GM19452 (cell line): ENCODE data around the gene CFB.
A peak's percentile ranks its signal among the peaks of the same experiment; 100 is the strongest.

Experiments
- ATAC-seq: cut with Tn5 transposase; IDR thresholded peaks from one replicate; pipeline ENCODE4 v1.9.1; 2021; ENCODE audit not compliant: unreplicated experiment

Gene CFB

DNA sequence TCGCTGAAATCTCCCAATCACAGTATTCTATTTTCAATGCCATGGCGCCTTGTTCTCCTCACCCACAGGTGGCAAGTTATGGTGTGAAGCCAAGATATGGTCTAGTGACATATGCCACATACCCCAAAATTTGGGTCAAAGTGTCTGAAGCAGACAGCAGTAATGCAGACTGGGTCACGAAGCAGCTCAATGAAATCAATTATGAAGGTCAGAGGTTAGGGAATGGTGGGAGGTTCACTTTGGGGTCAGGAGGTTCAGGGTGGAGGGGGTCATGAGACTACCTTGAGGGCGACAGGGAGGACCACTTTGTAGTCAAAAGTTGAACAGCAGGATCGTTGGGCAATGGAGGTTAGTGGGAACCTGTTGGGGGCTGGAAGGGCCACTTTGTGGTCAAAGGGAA, 2.4 kb downstream of the CFB start:
- no peak for ATAC-seq

DNA sequence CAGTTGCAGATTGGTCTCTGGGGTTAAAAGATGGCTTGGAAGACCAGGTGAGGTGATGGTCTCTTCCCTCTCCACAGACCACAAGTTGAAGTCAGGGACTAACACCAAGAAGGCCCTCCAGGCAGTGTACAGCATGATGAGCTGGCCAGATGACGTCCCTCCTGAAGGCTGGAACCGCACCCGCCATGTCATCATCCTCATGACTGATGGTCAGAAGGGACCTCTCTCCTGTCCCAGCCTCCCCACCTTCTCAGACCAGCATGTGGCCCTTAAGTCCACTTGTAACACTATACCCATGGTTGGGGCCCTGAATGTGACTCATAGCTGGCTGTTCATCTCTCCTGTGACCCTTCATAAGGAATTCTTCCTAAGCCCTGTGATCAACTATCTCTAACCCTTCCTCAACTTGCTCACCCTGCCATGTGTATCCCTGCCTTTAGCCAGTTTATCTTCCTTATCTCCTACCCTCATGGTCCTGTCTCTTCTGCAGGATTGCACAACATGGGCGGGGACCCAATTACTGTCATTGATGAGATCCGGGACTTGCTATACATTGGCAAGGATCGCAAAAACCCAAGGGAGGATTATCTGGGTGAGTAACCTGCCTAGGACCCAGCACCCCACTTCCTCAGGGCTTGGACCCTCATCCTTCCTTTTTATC, 3.0 kb downstream of the CFB start:
- no peak for ATAC-seq

DNA sequence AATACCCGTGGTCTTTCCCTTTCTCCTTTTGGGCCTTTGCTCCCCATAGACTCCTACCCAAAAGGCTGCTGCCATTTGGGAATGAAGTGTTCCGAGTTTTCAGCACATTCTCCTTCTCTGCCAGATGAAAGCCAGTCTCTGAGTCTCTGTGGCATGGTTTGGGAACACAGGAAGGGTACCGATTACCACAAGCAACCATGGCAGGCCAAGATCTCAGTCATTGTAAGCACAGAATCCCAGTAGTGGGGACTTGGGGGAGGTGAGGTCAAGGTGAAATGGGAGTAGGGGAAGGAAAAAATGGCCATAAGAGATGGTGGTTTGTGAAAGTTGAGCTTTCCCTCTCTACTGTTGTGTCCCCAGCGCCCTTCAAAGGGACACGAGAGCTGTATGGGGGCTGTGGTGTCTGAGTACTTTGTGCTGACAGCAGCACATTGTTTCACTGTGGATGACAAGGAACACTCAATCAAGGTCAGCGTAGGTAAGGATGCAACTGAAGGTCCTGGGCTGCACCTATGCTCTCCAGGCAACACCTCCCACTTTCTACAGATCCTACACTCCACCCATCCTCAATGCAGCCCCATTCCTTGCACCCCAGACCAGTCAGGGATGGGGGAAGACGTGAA, 4.1 kb downstream of the CFB start:
- ATAC-seq, result no peak

DNA sequence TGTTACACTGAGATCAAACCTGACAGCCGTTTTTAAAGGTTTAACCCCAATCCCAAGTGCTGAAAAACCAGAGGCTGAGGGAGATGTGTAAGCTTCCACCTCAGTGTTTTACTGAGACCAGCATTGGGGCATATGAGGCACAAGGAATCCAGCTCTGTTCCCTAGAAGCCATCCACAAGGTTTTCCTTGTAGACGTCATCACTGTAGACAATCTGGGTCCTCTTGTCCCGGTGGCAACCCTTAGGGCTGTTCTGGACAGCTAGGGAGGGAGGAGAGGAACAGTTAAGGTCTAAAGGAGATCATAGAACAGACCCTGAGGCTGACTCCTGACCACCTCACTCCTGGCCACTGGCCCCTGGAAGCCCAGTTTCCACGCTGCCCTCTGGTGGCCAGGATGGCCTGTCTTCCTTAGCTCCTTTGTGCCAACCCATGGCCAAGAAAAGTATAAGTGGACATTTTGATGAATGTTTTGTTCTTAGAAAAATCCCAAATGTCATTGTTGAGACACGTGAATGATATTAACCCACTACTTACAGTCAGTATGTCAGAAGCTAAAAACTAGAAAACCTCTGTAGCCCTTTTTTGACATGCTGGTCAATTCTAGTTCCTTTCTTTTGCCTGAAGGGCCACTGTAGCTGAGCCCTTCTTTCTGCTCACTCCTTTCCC, 6.4 kb downstream of the CFB start:
- ATAC-seq, result no peak

DNA sequence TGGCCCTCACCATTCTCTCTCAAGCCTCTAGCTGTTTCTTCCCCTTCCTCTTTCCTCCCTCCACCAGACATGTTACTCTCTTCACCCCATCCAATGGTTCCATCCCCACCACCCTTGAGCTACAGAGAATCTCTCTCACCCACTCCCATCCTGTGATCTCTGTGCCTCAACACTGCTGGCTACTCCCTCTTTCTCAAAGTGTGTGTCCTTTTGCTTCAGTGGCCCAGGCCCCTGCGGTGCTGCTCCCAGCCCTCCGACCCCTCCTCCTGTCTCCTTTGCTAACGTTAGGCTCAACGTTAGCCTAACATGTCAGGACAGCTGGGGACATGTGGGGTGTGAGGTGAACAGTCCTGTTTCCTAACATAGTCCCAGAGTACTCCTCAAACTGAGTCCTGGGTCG, 7.0 kb downstream of the CFB start:
- ATAC-seq, result no peak

DNA sequence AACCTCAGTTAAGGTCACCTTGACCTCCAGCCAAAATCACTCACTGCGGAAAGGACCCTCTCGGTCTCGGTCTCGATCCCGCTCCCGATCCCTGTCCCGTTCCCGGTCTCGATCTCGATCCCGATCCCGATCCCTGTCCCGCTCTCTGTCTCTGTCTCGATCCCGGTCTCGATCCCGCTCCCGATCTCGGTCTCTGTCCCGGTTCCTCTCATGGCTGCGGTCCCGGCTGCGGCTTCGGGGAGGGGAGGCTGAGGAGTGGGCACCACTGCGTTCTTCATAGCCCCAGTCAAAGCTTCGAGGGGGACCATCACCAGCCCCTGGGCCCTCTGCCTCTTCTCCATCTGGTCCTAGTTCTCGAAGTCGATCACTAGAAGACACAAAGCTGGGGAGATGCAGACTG, 8.6 kb downstream of the CFB start:
- no peak for ATAC-seq

DNA sequence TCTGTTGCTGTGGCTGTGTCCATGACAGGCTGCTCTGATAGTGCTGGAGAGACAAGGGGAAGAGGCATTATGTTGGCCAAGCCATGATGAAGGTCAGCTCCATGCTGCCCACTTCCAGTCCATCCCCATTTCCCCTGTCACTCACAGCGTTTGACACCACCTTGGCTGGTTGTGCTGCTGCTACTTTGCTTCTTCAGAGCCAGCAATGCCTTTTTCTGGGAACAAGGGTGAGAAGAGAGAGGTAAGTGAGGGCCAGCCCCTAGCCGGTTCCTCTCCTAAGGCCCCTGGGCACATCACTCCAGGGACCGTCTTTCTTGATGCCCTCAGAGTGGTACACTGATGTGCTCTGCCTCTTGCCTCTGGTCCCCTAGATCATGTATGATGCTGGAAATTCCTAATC, 10.9 kb downstream of the CFB start:
- no peak for ATAC-seq

DNA sequence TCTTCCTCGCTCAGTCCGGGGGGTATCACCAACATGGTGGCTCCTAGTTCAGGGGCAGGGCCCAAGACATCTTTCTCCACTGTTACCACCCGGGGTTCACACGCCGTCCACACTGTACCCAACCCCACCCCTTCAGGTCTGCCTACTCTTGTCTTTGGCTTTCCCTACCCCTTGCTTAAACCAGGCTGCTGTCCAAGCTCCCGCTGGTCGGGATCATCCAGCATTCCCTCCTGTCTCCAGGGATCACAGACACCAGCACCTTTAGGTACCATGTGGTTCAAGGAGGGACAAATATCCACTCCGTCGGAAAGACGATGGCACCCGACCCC, 12.5 kb downstream of the CFB start:
- peak; percentile 3 for ATAC-seq

DNA sequence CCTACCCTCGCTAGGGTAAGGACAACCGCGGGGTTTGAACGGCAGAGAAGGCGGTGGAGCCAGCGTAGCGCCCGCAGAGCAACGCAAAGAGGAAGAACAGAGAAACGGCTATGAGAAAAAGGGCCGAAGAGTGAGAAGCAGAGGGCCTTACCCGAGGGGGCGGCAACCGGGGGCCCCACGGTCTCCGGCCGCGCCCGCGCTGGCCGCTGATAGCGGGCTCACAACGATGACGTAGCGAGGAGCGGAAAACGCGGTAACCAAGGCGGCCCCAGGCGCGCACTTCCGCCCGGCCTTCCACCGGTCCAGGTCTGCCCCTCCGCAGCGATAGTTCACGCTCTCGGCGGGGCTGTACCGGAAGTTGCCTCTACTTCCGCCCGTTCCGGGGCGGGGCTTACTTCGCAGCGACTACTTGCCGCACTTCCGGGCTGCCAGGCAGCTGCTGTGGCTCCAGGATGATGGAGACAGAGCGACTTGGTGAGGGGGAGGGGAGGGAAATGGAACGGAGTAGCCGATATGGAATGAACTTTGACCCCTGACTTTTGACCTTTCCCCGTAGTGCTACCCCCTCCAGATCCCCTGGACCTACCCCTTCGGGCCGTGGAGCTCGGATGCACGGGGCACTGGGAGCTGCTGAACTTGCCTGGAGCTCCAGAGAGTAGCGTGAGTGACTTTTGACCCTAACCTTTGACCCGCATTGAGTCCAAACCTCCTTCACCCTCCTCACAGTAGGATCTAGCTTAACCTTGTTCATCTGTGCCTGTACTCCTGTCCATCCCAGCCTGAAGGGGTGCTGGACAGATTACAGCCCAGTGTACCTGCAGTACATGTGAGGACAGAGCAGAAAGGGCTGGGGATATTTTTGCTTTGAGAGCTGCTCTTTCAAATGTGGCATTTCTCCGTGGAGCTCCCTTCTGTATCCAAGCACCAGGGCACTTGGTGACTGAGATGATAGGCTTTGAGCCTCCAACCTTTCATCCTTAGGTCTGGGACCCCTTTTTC, 13.1 kb downstream of the CFB start, which contains the start of the genes NELFE and SKIC2:
NELFE (minus strand) TSS at position 231 of the 999 bp plus-strand sequence. CDS start 525 bp downstream, outside the sequence.
SKIC2 (plus strand) TSS at position 435 of the 999 bp plus-strand sequence; CDS start at position 453, 18 bp downstream.
- peak; percentile 99 for ATAC-seq

DNA sequence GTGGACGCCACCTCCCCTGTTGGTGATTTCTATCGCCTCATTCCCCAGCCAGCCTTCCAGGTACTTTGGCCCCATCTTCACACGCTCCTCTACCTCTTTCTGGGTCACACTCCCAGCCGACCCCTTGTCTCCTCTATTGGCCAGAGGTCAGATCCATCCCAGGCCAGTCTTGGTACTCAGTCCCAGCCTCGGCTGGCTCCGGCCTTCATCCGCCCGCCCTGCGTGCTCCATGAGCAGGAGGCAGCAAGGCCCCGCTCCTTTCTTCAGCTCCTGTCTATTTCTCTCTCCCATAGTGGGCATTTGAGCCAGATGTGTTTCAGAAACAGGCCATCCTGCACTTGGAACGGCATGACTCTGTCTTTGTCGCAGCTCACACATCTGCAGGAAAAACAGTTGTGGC, 15.7 kb downstream of the CFB start:
- ATAC-seq, result no peak

DNA sequence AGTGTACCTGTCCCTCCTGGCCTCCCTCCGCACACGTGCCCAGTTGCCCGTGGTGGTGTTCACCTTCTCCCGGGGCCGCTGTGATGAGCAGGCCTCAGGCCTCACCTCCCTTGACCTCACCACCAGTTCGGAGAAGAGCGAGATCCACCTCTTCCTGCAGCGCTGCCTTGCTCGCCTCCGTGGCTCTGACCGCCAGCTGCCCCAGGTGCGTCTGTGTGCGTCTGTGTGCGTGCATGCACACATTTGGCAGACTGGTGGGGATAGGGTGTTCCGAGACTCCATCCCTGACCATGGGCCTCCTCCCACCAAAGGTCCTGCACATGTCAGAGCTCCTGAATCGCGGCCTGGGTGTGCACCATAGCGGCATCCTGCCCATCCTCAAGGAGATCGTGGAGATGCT, 18.0 kb downstream of the CFB start:
- no peak for ATAC-seq

DNA sequence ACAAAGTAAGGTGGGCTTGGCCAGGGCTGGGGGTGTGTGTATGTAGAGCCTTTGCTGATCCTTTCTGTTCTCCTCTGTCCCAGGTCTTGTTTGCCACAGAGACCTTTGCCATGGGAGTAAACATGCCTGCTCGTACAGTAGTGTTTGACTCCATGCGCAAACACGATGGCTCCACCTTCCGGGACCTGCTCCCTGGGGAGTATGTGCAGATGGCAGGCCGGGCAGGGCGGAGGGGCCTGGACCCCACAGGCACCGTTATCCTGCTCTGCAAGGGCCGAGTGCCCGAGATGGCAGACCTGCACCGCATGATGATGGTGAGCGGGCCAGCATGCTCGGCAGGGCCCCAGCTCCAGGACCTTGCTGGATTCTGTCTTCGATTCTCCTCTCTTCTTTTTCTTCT, 19.8 kb downstream of the CFB start:
- ATAC-seq, result no peak

DNA sequence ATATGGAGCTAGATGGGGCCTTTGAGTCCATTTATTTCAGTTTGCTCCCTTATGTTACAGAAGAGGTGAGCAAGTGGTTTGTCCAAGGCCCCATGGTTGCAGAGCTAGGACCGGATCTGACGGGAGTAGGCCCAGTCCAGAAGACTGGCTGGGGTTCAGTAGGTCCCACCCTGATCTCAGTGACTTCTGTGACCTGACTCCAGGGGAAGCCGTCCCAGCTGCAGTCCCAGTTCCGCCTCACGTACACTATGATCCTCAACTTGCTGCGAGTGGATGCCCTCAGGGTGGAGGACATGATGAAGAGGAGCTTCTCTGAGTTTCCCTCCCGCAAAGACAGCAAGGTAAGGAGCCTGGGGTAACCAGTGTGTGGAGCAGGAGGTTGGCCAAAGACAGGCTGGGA, 20.6 kb downstream of the CFB start:
- no peak for ATAC-seq

DNA sequence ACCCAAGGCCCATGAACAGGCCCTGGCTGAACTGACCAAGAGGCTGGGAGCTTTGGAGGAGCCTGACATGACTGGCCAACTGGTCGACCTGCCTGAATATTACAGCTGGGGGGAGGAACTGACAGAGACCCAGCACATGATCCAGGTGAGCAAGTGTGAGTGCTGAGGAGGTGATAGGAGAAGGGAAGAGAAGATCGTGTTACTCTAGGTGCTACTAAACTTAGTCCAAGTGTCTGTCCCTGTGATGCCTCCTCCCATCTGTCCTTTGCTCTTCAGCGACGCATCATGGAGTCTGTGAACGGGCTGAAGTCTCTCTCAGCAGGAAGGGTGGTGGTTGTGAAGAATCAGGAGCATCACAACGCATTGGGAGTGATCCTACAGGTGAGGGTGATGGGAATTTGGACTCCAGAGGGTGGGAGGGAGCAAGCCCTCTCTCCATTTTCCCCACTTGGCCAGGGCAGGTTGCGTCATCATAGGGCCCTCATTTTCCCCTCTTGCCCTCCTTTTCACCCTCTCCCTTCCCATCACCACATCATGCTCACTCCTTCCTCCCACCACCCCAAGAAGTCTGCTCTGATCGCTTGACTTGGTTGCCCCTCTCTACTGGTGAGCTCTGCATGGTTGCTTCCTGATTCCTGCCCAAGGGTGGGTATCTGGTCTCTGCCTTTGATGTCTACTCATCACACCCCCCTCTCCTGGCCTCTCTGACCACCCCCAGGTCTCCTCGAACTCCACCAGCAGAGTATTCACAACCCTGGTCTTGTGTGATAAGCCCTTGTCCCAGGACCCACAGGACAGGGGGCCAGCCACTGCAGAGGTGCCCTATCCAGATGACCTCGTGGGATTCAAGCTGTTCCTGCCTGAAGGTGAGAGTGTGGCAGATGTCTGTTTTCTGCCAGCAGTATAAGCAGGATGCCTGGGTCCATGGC, 21.4 kb downstream of the CFB start:
- ATAC-seq, result no peak

DNA sequence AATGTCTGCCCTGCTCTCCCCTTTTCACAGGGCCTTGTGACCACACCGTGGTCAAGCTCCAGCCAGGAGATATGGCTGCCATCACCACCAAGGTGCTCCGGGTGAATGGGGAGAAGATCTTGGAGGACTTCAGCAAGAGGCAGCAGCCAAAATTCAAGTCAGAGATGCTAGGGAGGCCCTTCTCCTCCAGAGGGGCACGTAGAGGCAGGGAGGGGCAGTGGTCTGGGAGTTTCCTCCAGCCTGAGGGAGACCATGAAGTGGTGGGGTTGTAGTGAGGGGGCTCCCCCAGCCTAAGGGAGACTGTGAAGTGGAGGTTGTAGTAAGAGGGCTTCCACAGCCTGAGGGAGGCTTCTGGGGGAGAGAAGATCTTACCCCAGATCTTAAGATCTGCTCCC, 22.0 kb downstream of the CFB start:
- no peak for ATAC-seq

DNA sequence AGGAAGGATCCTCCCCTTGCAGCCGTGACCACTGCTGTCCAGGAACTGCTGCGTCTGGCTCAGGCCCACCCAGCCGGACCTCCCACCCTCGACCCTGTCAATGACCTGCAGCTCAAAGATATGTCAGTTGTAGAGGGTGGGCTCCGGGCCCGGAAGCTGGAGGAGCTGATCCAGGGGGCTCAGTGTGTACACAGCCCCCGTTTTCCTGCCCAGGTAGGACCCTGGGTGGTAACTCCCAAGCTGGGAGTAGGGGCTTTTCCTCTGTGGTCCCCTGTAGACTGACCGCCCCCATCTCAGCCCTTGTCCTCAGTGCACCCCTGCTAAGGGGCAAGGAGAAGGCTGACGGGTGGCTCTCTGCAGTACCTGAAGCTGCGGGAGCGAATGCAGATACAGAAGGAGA, 22.4 kb downstream of the CFB start:
- ATAC-seq, result no peak

DNA sequence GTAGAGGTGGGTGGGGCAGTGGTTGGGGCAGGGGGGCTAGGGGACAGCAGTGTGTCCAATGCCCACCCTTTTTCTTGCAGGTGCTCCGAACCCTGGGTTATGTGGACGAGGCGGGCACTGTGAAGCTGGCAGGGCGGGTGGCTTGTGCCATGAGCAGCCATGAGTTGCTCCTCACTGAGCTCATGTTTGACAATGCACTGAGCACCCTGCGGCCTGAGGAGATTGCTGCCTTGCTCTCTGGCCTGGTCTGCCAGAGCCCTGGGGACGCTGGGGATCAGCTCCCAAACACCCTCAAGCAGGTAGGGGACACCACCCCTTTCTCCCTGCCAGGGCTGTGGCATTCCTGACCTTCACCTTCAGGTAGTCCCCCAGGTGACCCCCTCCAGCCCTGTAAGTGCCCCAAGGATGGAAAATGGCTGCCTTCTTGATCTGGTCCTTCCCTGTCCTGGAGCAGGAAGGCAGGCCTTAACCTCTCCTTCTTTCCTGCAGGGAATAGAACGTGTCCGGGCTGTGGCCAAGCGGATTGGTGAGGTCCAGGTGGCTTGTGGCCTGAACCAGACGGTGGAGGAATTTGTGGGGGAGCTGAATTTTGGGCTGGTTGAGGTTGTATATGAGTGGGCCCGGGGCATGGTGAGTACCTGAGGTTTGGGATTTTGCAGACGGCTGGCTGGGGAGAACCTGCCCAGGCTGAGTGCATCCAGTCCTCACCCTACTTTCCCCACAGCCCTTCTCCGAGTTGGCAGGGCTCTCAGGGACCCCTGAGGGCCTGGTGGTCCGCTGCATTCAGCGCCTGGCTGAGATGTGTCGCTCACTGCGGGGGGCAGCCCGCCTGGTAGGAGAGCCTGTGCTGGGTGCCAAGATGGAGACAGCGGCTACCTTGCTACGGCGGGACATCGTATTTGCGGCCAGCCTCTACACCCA, 23.2 kb downstream of the CFB start:
- no peak for ATAC-seq

DNA sequence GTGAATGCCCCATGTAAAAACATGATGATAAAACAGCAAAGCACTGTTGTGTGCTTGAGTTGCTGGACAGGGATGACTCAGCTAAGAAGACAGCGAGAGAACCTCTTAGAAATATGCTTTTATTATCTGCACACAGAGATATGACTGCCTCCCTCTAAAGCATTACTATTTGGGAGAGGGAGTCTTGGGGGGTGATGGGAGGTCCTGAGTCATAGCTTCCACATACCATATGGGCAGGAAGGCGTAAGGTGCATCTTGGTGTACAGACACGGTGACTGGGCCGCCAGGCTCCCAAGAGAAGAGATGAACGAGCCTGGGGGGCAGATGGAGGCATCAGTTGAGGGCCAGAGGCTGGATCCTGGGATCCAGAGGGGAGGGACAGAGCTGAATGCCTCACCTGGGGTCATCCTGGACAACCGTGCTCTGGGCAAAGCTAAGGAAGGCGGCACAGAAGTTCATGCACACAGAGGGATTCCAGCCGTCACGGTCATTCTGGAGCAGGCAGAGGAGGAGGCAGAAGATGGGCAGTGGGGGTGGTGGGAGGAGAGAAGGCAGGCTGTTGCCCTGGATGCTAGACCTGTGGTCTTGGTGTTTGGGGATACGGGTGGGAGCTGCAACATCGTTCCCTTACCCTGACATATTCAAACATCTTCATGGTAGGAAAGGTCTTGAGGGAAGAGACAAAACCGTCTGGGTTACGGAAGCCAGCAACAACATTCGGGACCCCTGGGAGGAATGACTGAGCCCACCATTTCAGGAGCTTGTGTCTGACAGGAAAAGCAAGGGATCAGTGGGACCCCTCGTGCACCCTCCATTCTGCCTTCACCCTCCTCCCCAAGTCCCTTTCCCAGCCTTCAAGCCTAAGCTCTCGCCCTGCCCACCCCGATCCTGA, 24.1 kb downstream of the CFB start:
- no peak for ATAC-seq
